Stimulated activated CD8-positive, alpha-beta memory T cell treated with anti-CD3 and anti-CD28 coated beads, Interleukin-15, amount 100 ng/mL, for 4 hours (primary cell): ENCODE measurements around the gene APOBEC3F.

Experiments used
- DNase-seq, 2 donors: peaks; one replicate each; pipeline ENCODE4 v3.0.0-alpha.2; 2020; ENCODE audit warnings: low read depth in 2 of 2

The APOBEC3F gene

DNA sequence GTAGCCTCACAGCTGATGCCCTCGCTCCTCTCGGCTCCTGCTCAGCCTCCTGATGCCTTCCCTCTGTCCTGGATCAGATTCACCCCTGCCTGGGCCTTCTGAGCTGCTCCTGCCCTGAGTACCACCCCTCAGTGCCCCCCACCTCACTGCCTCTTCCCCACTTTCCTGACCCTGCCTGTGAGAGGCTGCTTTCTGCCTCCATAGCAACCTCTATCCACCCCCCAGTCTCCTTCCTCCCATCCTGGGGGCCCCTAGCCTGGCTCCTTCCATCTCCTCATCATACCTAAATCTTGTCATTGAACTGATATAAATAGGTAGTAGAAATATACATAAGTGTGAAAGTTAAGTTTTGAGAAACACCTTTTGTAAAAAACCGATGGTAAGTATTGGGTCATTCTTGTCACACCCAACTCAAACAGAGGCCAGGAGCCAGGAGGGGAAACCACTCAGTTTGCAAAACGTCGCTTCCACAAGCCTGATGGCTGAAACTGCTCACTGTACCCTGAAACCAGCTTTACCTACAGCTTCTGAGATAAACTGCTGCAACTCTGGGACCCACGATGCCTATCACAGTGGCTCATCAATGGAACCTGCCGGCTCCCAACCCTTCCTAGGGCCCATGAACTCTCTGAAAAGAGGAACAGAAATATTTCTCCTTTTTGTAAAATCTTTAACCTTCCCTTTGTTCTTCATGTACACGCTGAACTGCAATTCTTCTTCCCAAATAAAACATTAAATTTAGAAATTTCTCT lies 51.6 kb downstream of the APOBEC3F start:
- no peak for DNase-seq

DNA sequence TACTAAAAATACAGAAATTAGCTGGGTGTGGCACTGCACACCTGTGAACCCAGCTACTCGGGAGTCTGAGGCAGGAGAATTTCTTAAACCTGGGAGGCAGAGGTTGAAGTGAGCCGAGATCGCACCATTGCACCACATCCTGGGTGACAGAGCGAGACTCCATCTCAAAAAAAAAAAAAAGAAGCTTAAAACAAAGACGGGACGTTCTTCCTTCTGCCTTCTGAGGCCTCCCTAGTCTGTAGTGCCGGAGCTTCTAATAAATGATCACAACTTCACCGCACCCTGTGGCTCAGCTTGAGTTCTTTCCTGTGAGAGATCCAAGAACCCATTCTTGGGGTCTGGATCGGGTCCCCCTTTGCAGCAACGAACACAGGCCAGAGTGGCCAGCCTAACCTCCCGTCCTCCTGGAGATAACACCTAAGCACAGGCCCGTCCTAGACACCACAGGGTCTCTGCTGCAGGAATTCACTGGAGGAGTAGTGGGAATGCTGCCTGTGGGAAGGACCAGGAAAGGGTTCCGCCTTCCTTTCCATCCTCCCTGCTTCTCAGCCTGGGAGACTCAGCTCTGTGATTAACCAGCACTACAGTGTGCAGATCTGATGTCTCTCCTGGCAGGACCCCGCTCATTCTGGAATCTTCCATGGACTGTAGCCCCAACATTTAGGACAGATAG lies 54.2 kb downstream of the APOBEC3F start:
- DNase-seq = no peak

DNA sequence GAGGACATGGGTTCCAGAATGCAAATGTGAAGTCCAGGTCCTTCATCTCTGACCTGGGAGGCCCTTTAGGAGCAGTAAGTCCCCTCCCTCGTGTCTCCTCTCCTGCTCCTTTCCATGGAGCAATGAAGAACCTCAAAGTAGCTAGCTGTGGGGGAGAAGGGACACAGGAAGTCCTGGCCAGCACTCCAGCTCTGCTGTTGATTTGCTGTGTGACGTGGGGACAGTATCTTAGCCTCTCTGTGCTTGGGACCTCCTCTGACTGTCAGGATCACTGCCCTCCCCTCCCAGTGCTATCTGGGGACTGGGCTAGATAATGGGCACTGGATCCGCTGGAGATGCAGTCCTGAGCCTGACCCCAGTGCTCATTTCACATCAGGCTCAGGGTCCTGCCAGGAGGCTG lies 55.3 kb downstream of the APOBEC3F start:
- no peak for DNase-seq

DNA sequence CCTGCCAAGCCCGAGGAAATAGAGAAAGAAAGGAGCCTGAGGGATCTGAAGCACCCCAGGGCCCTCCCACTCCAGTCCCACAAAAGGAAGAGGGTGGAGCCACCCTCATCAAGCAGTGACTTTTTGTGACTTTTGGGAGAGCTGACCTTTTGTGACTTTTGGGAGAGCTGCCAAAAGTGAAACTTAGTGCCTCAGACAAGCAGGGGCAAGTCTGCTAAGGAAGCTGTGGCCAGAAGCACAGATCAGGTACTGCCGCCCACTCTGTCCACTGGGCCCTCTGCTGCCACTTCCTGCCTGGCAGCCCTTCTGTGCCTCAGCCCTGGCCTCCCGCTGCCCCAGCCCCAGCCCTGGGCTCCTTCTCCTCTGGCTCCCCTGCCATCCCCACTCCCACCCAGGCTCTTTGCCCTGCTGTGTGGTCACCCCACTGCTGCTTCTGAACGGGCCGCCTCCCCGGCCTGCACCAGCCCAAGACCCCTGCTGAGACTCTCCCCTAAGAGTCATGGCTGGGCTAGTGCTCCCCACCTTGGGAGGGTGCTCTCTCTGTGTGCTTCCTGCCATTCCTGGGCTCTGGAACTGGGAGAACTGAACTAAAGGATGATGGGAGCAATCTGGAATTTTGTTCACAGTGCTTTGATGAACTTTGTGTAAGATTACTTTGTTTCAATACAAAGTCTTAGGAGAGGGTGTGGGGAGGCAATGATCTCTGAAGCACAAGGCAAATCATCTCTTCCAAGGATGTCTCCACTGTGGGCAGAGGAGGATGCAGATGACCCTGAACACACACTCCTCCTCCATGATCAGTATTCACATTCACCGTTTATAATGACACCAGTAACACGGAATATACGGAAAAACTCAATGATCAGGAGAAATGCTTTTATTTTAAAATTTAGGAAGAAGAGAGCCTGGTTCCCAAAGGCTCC lies 56.7 kb downstream of the APOBEC3F start, which contains the start of gene APOBEC3H:
Gene APOBEC3H (plus strand): TSS at position 147 of the 923 bp plus-strand sequence. CDS start 3,035 bp downstream, outside the sequence.
- no peak for DNase-seq

DNA sequence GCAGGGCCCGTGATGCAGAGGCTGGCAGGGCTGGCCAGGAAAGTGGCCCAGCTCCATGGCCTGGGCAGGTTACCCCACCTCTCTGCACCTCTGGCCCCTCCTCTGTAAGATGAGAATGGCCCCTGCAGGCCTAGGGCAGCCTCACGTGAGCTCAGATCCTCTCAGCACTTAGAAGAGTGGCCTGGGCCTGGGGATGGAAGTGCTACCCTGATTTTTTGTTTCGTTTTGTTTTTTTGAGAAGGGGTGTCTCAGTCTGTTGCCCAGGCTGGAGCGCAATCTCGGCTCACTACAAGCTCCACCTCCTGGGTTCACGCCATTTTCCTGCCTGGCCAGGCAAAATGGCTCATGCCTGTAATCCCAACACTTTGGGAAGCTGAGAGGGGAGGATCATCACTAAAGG lies 57.4 kb downstream of the APOBEC3F start:
- no peak for DNase-seq

DNA sequence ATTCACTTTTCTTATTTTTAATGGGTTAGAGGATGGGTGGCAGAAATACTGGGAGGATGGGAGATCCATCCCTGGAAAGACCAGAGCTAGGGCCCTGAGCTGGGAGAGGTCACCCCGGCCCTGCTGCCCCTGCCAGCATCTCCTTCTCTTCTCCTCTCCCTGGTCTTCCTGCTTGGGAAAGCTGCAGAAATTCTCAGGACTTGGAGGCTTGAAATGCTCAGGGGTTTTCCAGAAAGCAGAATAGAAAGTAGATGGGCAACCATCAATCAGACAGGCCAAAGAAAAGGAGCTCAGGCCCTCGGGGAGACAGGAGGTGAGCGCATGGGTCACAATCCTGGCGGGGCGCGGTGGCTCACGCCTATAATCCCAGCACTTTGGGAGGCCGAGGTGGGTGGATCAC lies 57.9 kb downstream of the APOBEC3F start:
- no peak for DNase-seq

DNA sequence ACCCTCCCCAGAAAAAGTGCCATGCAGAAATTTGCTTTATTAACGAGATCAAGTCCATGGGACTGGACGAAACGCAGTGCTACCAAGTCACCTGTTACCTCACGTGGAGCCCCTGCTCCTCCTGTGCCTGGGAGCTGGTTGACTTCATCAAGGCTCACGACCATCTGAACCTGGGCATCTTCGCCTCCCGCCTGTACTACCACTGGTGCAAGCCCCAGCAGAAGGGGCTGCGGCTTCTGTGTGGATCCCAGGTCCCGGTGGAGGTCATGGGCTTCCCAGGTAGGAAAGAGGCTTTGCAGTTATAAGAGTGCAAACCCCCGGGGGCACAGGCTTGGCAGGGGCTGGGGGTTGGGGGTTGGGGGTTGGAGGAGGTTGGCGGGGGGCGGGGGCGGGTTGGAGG lies 60.6 kb downstream of the APOBEC3F start:
- DNase-seq = no peak

DNA sequence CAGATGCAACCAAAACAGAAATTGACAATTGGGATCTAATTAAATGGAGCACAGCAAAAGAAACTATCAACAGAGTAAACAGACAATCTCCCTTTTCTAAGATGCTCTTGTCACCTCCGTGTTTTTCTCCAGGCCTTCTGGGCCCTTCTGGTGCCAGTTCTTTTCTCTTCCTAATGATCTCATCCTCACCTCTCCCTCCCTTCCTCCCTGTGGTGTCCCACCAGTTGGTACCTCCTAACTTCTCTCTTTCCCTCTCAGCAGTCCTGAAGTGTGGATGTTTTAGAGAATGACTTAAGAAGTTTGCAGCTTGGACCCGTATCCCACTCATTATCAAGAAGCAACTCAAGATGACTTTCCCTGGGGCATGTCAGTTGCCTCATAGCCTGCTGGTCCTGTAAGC lies 62.8 kb downstream of the APOBEC3F start:
- no peak for DNase-seq
